NCI-H82 (cell line): ENCODE data around the gene TNFRSF9.
A peak's percentile ranks its signal among the peaks of the same experiment; 100 is the strongest.

Experiments used
- DNase-seq: peaks from one replicate; lab custom pipeline; 2025; lab: John Stamatoyannopoulos, UW

Gene TNFRSF9

GRCh38 chr1:7916501-7916830 lies 24.2 kb downstream of the TNFRSF9 start:
- no peak for DNase-seq

GRCh38 chr1:7915826-7916500 lies 24.7 kb downstream of the TNFRSF9 start:
- DNase-seq = no peak

- DNase-seq = no peak
These were observed 27.7 kb downstream of the TNFRSF9 start for GRCh38 chr1:7912743-7913557.

- DNase-seq = no peak
These were observed 28.5 kb downstream of the TNFRSF9 start for GRCh38 chr1:7912145-7912544.

- no peak for DNase-seq
These were observed 35.4 kb downstream of the TNFRSF9 start for GRCh38 chr1:7905262-7905661.

DNA sequence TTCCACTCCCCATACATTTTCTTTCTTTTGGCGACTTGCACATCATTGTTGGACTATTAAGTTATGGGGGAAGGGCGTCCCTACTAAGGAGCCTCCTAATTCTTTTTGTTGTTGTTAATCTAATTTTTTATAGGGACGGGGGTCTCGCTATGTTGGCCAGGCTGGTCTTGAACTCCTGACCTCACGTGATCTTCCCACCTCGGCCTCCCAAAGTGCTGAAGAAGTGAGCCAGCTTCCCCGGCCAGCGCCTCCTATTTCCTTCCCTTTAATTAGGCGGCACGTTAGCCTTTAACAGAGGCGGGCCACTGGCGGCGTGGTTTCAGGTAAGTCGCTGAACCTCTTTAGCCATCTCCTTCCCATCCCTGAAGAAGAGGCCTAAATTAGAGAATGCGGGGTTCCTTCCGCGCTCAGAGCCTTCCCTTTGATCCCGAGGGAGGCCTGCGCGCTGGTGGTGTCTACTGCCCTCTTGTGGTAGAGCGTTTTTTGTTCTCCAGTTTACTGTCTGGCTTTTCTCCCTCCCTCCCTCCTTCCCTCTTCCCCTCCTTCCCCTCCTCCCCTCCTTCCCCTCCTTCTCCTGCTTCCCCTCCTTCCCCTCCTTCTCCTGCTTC lies 38.1 kb downstream of the TNFRSF9 start:
- peak; percentile 86 for DNase-seq

- DNase-seq = no peak
These were observed 40.9 kb downstream of the TNFRSF9 start for GRCh38 chr1:7899741-7900140.

DNA sequence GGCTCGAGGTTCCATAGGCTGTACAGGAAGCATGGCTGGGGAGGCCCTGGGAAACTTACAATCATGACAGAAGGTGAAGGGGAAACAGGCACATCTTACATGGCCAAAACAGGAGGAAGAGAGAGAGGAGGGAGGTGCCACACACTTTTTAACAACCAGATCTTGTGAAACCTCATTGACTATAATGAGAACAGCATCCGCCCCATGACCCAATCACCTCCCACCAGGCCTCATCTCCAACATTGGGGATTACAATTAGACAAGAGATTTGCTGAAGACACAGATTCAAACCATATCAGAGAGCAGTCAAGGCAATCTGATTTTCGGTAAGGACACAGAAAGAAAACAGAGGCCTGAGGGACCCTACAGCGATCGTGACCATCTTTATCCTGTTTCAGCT lies 41.7 kb downstream of the TNFRSF9 start:
- no peak for DNase-seq

DNA sequence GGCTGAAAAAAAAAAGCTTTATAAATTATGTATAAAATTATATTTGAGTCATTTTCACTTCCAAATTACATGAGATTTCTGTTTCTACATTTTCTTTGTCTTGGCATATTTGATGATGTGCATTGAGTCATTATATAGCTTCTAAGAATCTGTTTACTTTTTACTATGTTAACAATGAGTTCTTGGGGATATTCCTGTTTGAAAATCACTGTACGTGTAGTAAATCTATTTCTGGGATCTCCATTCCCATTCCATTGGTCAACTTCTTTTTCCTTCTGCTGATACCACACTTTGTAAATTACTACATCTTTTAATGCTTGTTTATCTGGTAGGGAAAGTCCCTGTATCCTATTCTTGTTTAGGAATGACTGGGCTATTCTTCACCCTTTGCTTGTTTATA lies 43.6 kb downstream of the TNFRSF9 start:
- no peak for DNase-seq

DNA sequence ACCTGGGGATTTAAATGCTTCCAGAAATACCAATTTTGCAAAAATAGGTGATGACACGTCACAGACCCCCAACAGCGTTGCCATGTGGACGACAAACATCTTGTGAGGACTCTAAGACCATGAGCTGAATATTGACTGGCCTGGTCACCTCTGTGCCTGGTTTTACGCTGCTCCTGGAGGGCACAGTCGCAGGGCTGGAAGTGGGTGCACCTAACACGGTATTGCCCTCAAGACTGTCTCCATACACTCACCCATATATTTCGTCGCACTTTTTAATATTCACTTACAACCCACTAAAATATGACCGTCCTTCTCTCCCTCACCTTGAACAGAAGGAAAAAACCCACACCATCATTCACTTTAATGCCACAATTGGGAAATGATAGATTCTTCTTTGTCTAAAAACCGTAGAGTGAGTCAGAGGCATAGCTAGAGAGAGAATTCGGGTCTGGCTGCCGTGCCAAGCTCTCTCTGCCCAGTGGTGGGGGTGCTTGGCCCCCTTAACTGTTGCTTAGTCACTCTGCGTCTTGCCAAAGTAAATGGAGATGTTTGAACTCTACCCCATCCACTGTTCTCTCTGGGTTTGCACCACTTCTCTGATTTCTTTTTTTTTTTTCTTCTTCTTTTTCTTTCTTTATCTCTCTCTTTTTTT lies 47.0 kb downstream of the TNFRSF9 start:
- DNase-seq = no peak

- no peak for DNase-seq
These were observed 48.8 kb downstream of the TNFRSF9 start for GRCh38 chr1:7891804-7892203.

GRCh38 chr1:7890853-7891252 lies 49.8 kb downstream of the TNFRSF9 start:
- no peak for DNase-seq

GRCh38 chr1:7888248-7889081 lies 52.2 kb downstream of the TNFRSF9 start:
- no peak for DNase-seq

DNA sequence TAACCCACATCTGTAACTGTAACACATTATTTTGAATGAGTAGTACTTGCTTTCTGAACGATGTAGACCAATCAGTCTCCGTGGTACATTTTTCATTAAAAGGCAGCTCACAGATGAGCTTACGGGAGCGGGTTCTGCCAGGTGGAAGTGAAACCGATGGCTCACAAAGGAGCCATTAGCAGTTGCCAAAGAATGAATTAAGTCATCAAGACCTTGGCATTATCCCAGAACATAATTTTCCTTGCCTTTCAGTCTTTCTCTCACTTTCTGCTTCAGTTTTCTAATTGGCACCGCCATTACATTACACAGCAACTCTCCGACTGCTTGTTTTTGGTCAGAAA lies 54.3 kb downstream of the TNFRSF9 start:
- no peak for DNase-seq

DNA sequence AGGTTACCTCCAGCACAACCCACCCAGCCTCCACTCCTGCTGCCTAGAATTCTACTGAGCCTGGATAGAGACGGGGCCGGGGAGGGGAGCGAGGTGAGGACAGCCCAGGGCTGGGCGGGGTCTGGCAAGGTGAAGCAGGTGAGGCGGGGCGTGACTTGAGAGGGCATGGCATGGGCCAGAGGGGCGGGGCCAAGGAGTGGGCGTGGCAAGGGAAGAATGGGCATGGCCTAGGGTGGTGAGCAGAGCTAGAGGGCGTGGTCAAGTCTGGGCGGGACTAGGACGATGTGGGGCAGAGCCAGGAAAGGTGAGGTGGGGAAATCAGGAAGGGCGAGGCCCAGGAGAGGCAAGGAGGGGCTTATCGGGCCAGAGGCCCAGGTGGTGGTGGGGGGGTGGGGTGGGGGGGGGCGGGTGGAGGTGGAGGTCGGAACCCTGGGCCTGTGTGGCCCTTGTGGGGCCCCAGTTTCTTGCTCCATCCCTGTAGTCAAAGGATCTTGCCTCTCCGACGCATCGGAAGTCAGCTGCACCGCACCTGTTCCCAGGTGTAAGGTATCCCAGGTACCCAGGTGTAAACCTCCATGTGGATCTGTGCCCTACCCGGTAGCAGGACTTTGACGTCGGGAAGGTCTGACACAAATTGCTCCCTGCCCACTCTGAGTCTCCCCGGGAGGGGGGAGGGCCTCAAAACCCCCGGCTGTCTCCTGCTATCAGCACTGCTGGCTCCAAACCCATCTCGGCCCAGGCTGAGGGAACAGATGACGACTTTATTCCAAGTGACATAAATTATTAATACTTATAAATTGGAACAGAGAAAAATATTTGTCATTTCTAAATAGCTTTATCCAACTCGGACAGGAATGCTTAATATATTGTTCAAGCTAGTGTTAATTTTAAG lies 54.9 kb downstream of the TNFRSF9 start:
- peak; percentile 29 for DNase-seq

DNA sequence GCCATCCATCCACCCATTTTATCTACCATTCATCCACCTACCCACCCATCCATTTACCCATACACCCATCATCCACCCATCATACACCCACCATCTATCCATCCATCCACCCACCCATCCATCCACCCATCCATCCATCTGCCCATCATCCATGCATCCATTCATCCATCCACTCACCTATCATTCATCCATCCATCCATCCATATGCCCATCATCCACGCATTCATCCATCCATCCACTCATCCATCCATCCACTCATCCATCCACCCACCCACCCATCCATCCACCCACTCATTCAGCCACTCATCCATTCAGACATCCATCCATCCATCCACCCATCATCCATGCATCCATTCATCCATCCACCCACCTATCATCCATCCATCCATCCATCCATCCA lies 55.9 kb downstream of the TNFRSF9 start:
- DNase-seq = no peak

- DNase-seq = no peak
These were observed 61.4 kb downstream of the TNFRSF9 start for GRCh38 chr1:7879228-7879627.

DNA sequence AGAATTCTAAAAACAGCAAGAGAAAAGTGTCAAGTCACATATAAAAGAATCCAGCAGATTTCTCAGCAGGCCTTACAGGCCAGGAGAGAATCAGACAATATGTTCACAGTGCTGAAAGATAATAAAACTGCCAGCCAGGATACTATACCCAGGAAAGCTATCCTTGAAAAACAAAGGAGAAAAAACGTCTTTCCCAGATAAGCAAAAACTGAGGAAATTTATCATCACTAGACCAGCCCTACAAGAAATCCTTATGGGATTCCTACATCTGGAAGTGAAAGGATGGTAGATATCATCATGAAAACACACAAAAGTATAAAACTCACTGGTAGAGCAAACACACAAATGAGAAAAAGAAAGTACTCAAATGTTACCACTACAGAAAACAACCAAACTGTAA lies 62.6 kb downstream of the TNFRSF9 start:
- DNase-seq = no peak

GRCh38 chr1:7873801-7874795 lies 66.5 kb downstream of the TNFRSF9 start:
- no peak for DNase-seq

DNA sequence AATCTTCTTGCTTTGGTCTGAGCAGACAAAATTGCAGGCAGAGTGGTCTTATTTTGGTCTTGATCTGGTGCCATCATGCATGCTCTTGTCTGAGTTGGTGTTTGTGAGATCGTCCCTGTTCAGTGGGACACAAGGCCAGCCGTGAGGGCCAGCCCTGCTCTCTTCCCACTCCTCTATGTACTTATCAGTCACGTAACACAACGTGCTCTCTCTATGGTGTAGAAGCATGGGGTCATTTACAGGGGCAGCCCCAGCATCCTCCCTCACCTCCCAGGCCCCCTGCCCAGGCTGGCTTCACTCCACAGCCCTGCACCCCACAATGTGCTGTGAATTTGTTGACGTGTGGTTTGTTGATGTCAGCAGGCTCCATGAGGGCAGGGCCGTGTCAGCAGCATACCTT lies 69.5 kb downstream of the TNFRSF9 start:
- DNase-seq = no peak
